Measurements from ENCODE around the gene ALDH7A1.
"Not testable (repeated sequence)": the region's sequence is repeated elsewhere in the genome, so short reads cannot be mapped to it uniquely, and the experiment has no call there.

Gene ALDH7A1

GRCh38 chr5:126591549-126591948 lies 3.5 kb downstream of the ALDH7A1 start:
- no peak for DNase-seq

DNA sequence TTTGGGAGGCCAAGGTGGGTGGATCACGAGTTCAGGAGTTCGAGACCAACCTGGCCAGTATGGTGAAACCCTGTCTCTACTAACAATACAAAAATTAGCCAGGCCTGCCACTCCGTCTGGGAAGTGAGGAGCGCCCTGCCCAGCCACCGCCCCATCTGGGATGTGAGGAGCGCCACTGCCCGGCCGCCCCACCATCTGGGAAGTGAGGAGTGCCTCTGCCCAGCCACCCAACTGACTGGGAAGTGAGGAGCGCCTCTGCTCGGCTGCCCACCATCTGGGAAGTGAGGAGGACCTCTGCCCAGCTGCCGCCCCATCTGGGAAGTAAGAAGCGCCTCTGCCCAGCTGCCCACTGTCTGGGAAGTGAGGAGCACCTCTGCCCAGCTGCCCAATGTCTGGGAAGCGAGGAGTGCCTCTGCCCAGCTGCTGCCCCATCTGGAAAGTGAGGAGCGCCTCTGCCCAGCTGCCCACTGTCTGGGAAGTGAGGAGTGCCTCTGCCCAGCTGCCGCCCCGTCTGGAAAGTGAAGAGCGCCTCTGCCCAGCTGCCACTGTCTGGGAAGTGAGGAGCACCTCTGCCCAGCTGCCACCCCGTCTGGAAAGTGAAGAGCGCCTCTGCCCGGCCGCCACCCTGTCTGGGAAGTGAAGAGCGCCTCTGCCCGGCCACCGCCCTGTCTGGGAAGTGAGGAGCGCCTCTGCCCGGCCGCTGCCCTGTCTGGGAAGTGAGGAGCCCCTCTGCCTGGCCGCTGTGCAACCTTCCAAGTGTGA lies 5.3 kb downstream of the ALDH7A1 start:
- DNase-seq, result no peak

DNA sequence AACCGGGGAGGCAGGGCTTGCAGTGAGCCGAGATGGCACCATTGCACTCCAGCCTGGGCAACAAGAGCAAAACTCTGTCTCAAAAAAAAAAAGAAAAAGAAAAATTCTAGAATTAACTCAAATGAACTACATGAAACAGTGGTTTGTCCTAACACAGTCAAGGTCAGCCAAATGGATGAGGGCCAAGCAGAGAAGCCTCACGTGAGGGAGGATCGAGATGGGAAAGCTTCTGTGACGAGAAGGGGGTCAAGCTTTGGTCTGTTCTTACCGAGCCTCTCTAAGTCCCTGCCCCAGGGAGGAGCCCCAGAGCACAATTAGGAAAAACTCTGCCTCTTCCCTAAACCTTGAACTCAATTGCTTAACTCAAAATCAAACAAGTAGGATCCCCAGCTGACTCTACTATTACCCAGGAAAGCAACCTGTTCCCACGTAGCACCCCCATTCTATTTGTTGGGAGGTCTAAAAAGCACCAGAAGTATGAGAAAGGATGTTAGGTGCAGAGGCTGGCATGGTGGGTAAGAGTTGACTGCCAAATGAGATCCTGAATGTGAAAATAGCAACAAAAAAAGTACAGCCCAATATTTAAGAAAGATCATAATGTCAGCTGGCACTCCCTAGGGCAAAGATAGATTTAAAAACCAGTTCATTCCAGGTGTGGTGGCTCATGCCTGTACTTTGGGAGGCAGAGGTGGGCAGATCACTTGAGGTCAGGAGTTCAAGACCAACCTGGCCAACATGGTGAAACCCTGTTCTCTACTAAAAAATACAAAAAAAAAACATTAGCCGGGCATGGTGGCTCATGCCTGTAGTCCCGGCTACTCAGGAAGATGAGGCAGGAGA lies 7.2 kb downstream of the ALDH7A1 start:
- DNase-seq, result no peak

- no peak for DNase-seq
Measured at GRCh38 chr5:126583761-126584160, 11.3 kb downstream of the ALDH7A1 start.

DNA sequence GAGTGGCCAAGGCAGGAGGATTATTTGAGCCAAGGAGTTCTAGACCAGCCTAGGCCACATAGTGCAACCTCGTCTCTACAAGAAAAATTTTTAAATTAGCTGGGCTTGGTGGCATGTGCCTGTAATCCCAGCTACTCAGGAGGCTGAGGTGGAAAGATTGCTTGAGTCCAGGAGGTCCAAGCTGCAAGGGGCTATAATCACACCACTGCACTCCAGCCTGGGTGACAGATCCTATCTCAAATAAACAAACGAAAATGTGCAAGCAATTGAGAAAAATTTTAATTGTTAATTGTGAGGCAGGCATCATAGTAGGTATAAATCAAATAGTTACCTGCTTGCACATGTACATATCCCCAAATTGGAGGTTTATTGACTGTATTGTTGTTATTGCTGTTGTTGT lies 15.3 kb downstream of the ALDH7A1 start:
- DNase-seq, result no peak

DNA sequence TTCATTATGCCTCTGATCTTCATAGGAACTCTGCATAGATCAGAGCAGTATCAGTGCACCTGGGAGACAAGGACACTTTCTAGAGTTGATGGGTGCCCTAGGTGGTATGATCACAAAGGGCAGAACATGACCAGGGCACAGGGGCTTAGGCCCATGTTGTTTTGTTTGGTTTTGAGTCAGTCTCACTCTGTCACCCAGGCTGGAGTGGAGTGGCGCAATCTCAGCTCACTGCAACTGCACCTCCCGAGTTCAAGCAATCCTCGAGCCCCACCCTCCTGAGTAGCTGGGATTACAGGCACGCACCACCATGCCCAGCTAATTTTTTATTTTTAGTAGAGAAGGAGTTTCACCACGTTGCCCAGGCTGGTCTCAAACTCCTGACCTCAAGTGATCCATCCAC lies 17.6 kb downstream of the ALDH7A1 start:
- DNase-seq, result no peak

DNA sequence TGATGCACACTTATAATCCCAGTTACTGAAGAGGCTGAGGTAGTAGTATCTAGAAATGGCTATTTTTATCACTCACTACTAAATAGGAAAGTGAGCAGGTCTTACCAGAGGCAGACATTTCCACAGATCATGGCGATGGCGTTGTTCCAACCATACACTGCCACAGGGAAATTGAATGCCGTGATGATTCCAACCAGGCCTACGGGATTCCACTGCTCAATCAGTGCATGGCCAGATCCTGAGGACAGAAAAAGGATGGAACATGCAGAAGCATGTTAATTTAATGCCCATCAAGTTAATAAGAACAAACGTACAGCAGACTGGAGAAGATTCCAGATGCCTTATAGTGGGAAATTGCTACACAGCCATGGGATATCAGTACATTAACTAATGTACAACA lies 18.0 kb downstream of the ALDH7A1 start:
- no peak for DNase-seq

GRCh38 chr5:126575644-126576043 lies 19.4 kb downstream of the ALDH7A1 start:
- no peak for DNase-seq

- no peak for DNase-seq
Measured at GRCh38 chr5:126568206-126568755, 26.7 kb downstream of the ALDH7A1 start.

- DNase-seq, result no peak
Measured at GRCh38 chr5:126562823-126563222, 32.2 kb downstream of the ALDH7A1 start.

GRCh38 chr5:126561908-126562307 lies 33.1 kb downstream of the ALDH7A1 start:
- DNase-seq, result no peak

DNA sequence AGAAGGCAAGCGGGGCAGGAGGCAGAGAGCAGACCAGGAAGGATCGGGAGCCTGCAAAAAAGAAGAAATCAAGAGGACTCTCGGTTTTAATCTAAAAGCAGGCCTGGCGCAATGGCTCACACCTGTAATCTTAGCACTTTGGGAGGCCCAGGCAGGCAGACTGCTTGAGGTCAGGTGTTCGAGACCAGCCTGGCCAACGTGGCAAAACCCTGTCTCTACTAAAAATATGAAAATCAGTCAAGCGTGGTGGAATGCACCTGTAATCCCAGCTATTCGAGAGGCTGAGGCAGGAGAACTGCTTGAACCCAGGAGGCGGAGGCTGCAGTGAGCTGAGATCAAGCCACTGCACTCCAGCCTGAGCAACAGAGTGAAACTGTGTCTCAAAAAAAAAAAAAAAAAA lies 39.9 kb downstream of the ALDH7A1 start:
- DNase-seq, result not testable (repeated sequence)

DNA sequence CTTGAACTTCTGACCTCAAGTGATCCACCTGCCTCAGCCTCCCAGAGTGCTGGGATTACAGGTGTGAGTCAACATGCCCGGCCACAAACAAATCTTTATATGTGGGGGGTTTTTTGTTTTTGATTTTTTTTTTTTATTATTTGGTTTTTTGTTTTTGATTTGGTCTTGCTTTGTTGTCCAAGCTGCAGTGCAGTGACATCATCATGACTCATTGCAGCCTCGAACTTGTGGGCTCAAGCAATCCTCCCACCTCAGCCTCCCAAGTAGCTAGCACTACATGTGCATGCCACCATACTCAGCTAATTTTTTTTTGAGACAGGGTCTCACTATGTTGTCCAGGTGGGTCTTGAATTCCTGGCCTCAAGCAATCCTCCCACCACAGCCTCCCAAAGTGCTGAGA lies 42.4 kb downstream of the ALDH7A1 start:
- no peak for DNase-seq

DNA sequence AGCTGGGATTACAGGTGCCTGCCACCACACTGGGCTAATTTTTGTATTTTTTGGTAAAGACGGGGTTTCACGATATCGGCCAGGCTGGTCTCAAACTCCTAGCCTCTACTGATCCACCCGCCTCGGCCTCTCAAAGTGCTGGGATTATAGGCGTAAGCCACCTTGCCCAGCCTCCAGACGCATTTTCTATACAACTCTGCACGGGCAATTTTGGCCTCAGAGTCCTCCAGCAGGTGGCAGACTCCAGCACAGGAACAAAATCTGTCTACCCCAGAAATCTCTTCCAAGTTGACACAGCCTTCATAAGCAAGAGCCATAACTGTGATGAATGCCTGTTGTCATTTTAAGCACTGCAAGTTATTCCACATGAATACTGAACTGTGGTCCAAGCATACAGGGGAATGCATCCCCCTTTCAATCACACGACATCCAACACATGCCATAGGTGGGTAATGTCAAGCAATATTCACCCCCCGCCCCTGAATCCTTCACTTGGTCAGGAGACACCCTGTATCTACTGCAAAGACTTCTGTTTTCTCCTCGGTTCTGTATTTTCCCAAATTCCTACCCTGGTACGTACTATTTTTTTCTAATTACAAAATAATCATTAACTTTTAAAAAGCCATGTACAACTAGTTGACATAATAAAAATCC lies 50.8 kb downstream of the ALDH7A1 start:
- DNase-seq, result peak; percentile 49 to 51

DNA sequence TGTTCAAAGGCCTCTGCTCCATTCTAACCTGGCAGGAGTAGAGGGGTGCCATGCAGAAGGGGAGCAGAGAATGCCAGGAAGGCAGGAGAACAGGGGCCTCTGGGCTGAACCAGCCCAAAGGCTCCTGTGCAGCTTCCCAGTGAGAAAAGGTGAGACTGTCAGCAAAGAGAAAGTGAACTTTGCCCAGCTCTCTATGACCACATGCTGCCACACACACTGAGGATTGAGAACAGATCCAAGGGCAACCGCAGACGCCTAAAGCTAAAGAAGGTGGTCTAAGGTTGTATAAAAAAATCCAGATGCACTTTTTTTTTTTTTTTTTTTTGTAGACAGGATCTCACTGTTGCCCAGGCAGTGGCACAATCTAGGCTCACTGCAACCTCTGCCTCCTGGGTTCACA lies 51.4 kb downstream of the ALDH7A1 start:
- DNase-seq, result no peak

DNA sequence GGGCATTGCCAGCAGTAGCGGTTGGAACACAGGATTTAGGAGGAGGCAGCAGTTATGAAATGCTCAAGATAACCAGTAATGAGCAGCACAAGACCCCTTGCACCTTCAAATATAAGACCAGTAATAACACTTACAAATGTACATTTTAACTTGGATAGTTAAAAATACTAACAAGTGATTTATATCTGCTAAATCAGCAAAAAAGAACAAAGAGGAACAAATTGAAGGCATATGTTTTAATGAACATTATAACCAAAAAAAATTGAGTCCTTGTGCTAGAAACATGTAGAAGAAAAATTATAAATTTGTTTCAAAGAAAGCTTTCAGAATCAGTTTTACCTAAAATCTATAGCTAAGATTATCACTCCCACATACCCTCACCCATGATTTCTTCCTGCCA lies 52.0 kb downstream of the ALDH7A1 start:
- no peak for DNase-seq

- DNase-seq, result no peak
Measured at GRCh38 chr5:126542441-126542840, 52.6 kb downstream of the ALDH7A1 start.

DNA sequence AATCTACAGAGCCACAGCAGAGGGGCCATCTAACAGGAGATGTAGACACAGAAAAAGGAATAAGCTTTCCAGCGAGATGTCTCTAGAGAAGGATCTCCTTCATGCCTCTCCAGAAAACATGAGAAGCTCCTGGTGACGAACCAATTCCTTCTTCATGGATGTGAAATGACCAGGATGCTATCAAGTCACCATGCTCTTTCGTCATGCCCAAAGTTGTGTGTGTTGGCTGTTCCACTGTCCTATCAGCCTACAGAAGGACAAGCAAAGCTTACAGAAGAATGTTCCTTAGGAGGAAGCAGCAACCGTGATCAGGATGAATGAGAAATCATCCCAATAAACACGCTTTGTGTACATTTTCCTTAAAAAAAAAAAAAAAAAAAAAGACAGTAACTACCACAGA lies 54.4 kb downstream of the ALDH7A1 start:
- DNase-seq, result no peak

GRCh38 chr5:126538579-126538978 lies 56.4 kb downstream of the ALDH7A1 start:
- no peak for DNase-seq

GRCh38 chr5:126536874-126537273 lies 58.1 kb downstream of the ALDH7A1 start:
- no peak for DNase-seq

GRCh38 chr5:126535856-126536545 lies 59.0 kb downstream of the ALDH7A1 start:
- DNase-seq, result no peak

DNA sequence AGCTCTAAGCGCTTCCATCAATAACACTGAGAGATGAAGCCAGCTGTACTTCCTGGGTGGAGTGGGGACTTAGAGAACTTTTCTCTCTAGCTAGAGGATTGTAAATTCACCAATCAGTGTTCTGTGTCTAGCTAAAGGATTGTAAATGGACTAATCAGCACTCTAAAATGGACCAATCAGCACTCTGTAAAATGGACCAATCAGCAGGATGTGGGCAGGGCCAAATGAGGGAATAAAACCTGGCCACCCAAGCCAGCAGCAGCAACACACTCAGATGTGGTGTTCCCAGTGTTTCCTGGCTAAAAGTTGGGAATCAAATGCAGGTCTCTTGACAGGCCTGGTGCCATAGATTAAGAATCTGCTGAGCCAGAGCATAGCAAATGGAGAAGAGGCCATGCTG lies 60.5 kb downstream of the ALDH7A1 start:
- no peak for DNase-seq
